Measurements from ENCODE around the gene FYB1.

FYB1 gene

GRCh38 chr5:39130716-39131115 is 88.6 kb downstream of the FYB1 start:
- DNase-seq (ENCODE audit: low read depth): no peak
- TF ChIP-seq CTCF (IDR thresholded peaks at IDR 0.05; ENCODE audit: insufficient read depth, low read depth, low read length, missing control alignments): no peak
- no peak overlapping the region for H3K4me3 ChIP-seq (ENCODE audit: low read depth, low read length)

GRCh38 chr5:39121922-39122321 is 97.4 kb downstream of the FYB1 start:
- H3K4me3 ChIP-seq (ENCODE audit: low read depth, low read length): no peak overlapping the region
- DNase-seq (ENCODE audit: low read depth): no peak
- TF ChIP-seq CTCF (IDR thresholded peaks at IDR 0.05; ENCODE audit: insufficient read depth, low read depth, low read length, missing control alignments): no peak

- DNase-seq (ENCODE audit: low read depth): no peak
- no peak overlapping the region for H3K4me3 ChIP-seq (ENCODE audit: low read depth, low read length)
- TF ChIP-seq CTCF (IDR thresholded peaks at IDR 0.05; ENCODE audit: insufficient read depth, low read depth, low read length, missing control alignments): no peak
Measured at GRCh38 chr5:39121315-39121714, 98.0 kb downstream of the FYB1 start.

GRCh38 chr5:39120052-39120420 is 99.3 kb downstream of the FYB1 start:
- H3K4me3 ChIP-seq (ENCODE audit: low read depth, low read length): no peak overlapping the region
- TF ChIP-seq CTCF (IDR thresholded peaks at IDR 0.05; ENCODE audit: insufficient read depth, low read depth, low read length, missing control alignments): no peak
- DNase-seq (ENCODE audit: low read depth): no peak

- H3K4me3 ChIP-seq (ENCODE audit: low read depth, low read length): no peak overlapping the region
- no peak for DNase-seq (ENCODE audit: low read depth)
- no peak for TF ChIP-seq CTCF (IDR thresholded peaks at IDR 0.05; ENCODE audit: insufficient read depth, low read depth, low read length, missing control alignments)
Measured at GRCh38 chr5:39119404-39120051, 99.8 kb downstream of the FYB1 start.

- TF ChIP-seq CTCF (IDR thresholded peaks at IDR 0.05; ENCODE audit: insufficient read depth, low read depth, low read length, missing control alignments): no peak
- DNase-seq (ENCODE audit: low read depth): no peak
Measured at GRCh38 chr5:39118638-39119037, 100.7 kb downstream of the FYB1 start.

GRCh38 chr5:39117401-39117800 is 102.0 kb downstream of the FYB1 start:
- TF ChIP-seq CTCF (IDR thresholded peaks at IDR 0.05; ENCODE audit: insufficient read depth, low read depth, low read length, missing control alignments): no peak
- DNase-seq (ENCODE audit: low read depth): no peak
- no peak overlapping the region for H3K4me3 ChIP-seq (ENCODE audit: low read depth, low read length)

More at GRCh38 chr5:39118638-39119037, 100.7 kb downstream of the FYB1 start:
- H3K4me3 ChIP-seq (ENCODE audit: low read depth, low read length): no peak overlapping the region

Data from GM12865 (cell line).